Measurements from ENCODE around the gene PTPRN2. TPM values are rescaled to one million over a fixed set of nuclear protein-coding genes. Genes with fewer than 3 reads are reported as not detected.
"Not testable (repeated sequence)": the region's sequence is repeated elsewhere in the genome, so short reads cannot be mapped to it uniquely, and the experiment has no call there.

The PTPRN2 gene
- polyA plus RNA-seq, 1 experiment = 0.02 TPM

GRCh38 chr7:157984423-157985163 lies 603.0 kb downstream of the PTPRN2 start:
- POLR2A ChIA-PET = no interaction called here
- peaks cover 81% of the 10 kb centered on the region for H3K9me3 ChIP-seq (ENCODE audit: control insufficient read depth, insufficient read depth, low read length)
- DNase-seq (ENCODE audit: low read depth, low spot score) = no peak

GRCh38 chr7:157983502-157984422 lies 603.9 kb downstream of the PTPRN2 start:
- Histone ChIP-seq H3K27ac (ENCODE audit: low read depth, low read length) (no peak overlapping the region), H3K27me3 (ENCODE audit: control insufficient read depth, insufficient read depth, low read length) (no peaks in the 10 kb centered on the region), H3K4me3 (ENCODE audit: low read depth, low read length) (no peak overlapping the region), H3K9me3 (ENCODE audit: control insufficient read depth, insufficient read depth, low read length) (peaks cover 81% of the 10 kb centered on the region)
- ChIA-PET CTCF (no interaction called here), POLR2A (no interaction called here)
- no peak for DNase-seq (ENCODE audit: low read depth, low spot score)
- no peak for TF ChIP-seq CTCF (IDR thresholded peaks at IDR 0.05; ENCODE audit: low read depth, low read length)

More at GRCh38 chr7:157984423-157985163, 603.0 kb downstream of the PTPRN2 start:
- H3K27ac ChIP-seq (ENCODE audit: low read depth, low read length) = no peak overlapping the region
- no peak for TF ChIP-seq CTCF (IDR thresholded peaks at IDR 0.05; ENCODE audit: low read depth, low read length)
- CTCF ChIA-PET = no interaction called here
- H3K27me3 ChIP-seq (ENCODE audit: control insufficient read depth, insufficient read depth, low read length) = no peaks in the 10 kb centered on the region
- no peak overlapping the region for H3K4me3 ChIP-seq (ENCODE audit: low read depth, low read length)

- DNase-seq (ENCODE audit: low read depth, low spot score) = no peak
- CTCF ChIA-PET = no interaction called here
- TF ChIP-seq CTCF (IDR thresholded peaks at IDR 0.05; ENCODE audit: low read depth, low read length) = no peak
- POLR2A ChIA-PET = no interaction called here
- Histone ChIP-seq H3K9me3 (ENCODE audit: control insufficient read depth, insufficient read depth, low read length) (peaks cover 77% of the 10 kb centered on the region), H3K4me3 (ENCODE audit: low read depth, low read length) (no peak overlapping the region), H3K27me3 (ENCODE audit: control insufficient read depth, insufficient read depth, low read length) (no peaks in the 10 kb centered on the region), H3K27ac (ENCODE audit: low read depth, low read length) (no peak overlapping the region)
Measured at GRCh38 chr7:157981778-157982177, 605.8 kb downstream of the PTPRN2 start.

GRCh38 chr7:157980774-157981173 lies 606.8 kb downstream of the PTPRN2 start:
- ChIA-PET CTCF (no interaction called here), POLR2A (no interaction called here)
- Histone ChIP-seq H3K4me3 (ENCODE audit: low read depth, low read length) (no peak overlapping the region), H3K9me3 (ENCODE audit: control insufficient read depth, insufficient read depth, low read length) (peaks cover 75% of the 10 kb centered on the region), H3K27ac (ENCODE audit: low read depth, low read length) (no peak overlapping the region), H3K27me3 (ENCODE audit: control insufficient read depth, insufficient read depth, low read length) (no peaks in the 10 kb centered on the region)
- no peak for TF ChIP-seq CTCF (IDR thresholded peaks at IDR 0.05; ENCODE audit: low read depth, low read length)
- no peak for DNase-seq (ENCODE audit: low read depth, low spot score)

- POLR2A ChIA-PET; H3K27ac ChIP-seq (ENCODE audit: low read depth, low read length); H3K27me3 ChIP-seq (ENCODE audit: control insufficient read depth, insufficient read depth, low read length); H3K4me3 ChIP-seq (ENCODE audit: low read depth, low read length); DNase-seq (ENCODE audit: low read depth, low spot score); CTCF ChIA-PET: not testable (repeated sequence)
- peaks cover 75% of the 10 kb centered on the region for H3K9me3 ChIP-seq (ENCODE audit: control insufficient read depth, insufficient read depth, low read length)
Measured at GRCh38 chr7:157980341-157980731, 607.3 kb downstream of the PTPRN2 start.
